HepG2 (cell line): ENCODE results near the gene ALDH3B1. TPM values are rescaled to one million over a fixed set of nuclear protein-coding genes. Genes with fewer than 3 reads are reported as not detected.

ENCODE experiments used
- ATAC-seq: fragments of 200-7000 bp; cut with Tn5 transposase; 3 replicates; pipeline ENCODE4 v1.9.1; 2020; ENCODE audit warnings: mild to moderate bottlenecking, moderate library complexity
- BruUV-seq: library from RNA; stranded (reverse); fragments of 400-500 nt; replicated peaks from 2 replicates; lab custom pipeline; 2021; lab: Mats Ljungman, UMichigan
- CTCF ChIA-PET: fragments of 300-600 bp; formaldehyde crosslinking; extraction: SDS; loops from one replicate; lab custom pipeline; 2021; ENCODE audit warnings: low total read pairs, inconsistent platforms, low intra/inter-chr PET ratio; lab: Yijun Ruan, JAX
- POLR2A ChIA-PET: fragments of 350-600 bp; sonication (Branson Sonifier 250); formaldehyde crosslinking; loops from one replicate; lab custom pipeline; 2020; ENCODE audit warnings: antibody characterized with exemption, inconsistent platforms; lab: Yijun Ruan, JAX
- DNase-seq: peaks from one replicate; pipeline ENCODE4 v3.0.0-alpha.2; 2015; ENCODE audit warnings: low spot score
- FAIRE-seq: peaks from 3 replicates; lab custom pipeline; 2011; peaks lifted over from hg19 to GRCh38; lab: Jason Lieb, UNC
- H2AFZ ChIP-seq: one replicate; pipeline ENCODE4 v1.6.1; 2011; ENCODE audit warnings: low read length, inconsistent platforms
- H3K27ac ChIP-seq: fragments of 300-600 bp; 3 replicates; pipeline ENCODE4 v1.8.0; 2011; ENCODE audit warnings: mixed run types, mild to moderate bottlenecking, mixed read lengths, low read length, inconsistent platforms; ENCODE audit not compliant: insufficient read depth; ENCODE audit errors: extremely low read length
- H3K27me3 ChIP-seq, 2 experiments: fragments of 200-600 bp in 1 of 2; 2 replicates in 1 of 2; 3 replicates in 1 of 2; pipeline versions ENCODE4 v1.6.0 to v1.8.0; 2011; ENCODE audit warnings: low read length in 2 of 2, mild to moderate bottlenecking in 2 of 2, moderate library complexity in 2 of 2, inconsistent platforms in 1 of 2; ENCODE audit not compliant: insufficient read depth in 2 of 2, control insufficient read depth in 1 of 2
- H3K36me3 ChIP-seq, 2 experiments: fragments of 200-600 bp in 1 of 2; replicated peaks in 1 of 2; 2 replicates in 1 of 2; 3 replicates in 1 of 2; pipeline versions ENCODE4 v1.5.1 to v1.8.0; 2011; ENCODE audit warnings: low read length in 2 of 2, inconsistent platforms in 1 of 2; ENCODE audit not compliant: insufficient read depth in 2 of 2, control insufficient read depth in 1 of 2
- H3K4me1 ChIP-seq: 2 replicates; pipeline ENCODE4 v1.5.1; 2012; ENCODE audit warnings: low read length, inconsistent platforms; ENCODE audit not compliant: insufficient read depth
- H3K4me2 ChIP-seq: 2 replicates; pipeline ENCODE4 v1.6.0; 2011; ENCODE audit warnings: low read depth, low read length, inconsistent platforms
- H3K4me3 ChIP-seq, 3 experiments: fragments of 200-600 bp in 1 of 3; sonication (generic), shearing (Covaris generic) in 1 of 3; replicated peaks in 1 of 3; 2 replicates each; pipeline ENCODE4 v1.5.1; 2011 to 2016; ENCODE audit warnings: low read length in 3 of 3, inconsistent platforms in 2 of 3, low read depth in 2 of 3, mild to moderate bottlenecking in 2 of 3, control low read depth in 1 of 3, mixed read lengths in 1 of 3; ENCODE audit not compliant: insufficient read depth in 1 of 3
- H3K79me2 ChIP-seq: one replicate; pipeline ENCODE4 v1.6.1; 2011; ENCODE audit warnings: low read length, inconsistent platforms; ENCODE audit not compliant: insufficient read depth
- H3K9ac ChIP-seq: 2 replicates; pipeline ENCODE4 v1.6.0; 2011; ENCODE audit warnings: mild to moderate bottlenecking, low read depth, low read length, inconsistent platforms; ENCODE audit not compliant: insufficient read depth
- H3K9me3 ChIP-seq: 2 replicates; pipeline ENCODE4 v1.5.1; 2012; ENCODE audit warnings: mild to moderate bottlenecking, low read length
- H4K20me1 ChIP-seq: 2 replicates; pipeline ENCODE4 v1.6.0; 2011; ENCODE audit warnings: inconsistent platforms, mild to moderate bottlenecking, low read length, moderate library complexity; ENCODE audit not compliant: insufficient read depth
- E2F1 ChIP-seq: sonication (generic); formaldehyde crosslinking; IDR thresholded peaks from 2 replicates; pipeline ENCODE4 v1.5.0; 2020; ENCODE audit warnings: missing genetic modification reagents
- POLR2AphosphoS5 ChIP-seq: IDR thresholded peaks from 2 replicates; pipeline ENCODE4 v1.6.1; 2012; ENCODE audit warnings: low read depth, low read length
- POLR2G ChIP-seq: fragments of 200-400 bp; formaldehyde crosslinking; IDR thresholded peaks from 2 replicates; pipeline ENCODE4 v1.6.1; 2018; ENCODE audit warnings: mild to moderate bottlenecking, low read depth, low read length, moderate library complexity
- RBM22 ChIP-seq: fragments of 200-400 bp; formaldehyde crosslinking; optimal IDR thresholded peaks from 2 replicates; pipeline ENCODE3; 2017; ENCODE audit warnings: mild to moderate bottlenecking, low read length, moderate library complexity
- REL ChIP-seq: sonication (generic); formaldehyde crosslinking; conservative IDR thresholded peaks from 2 replicates; pipeline ENCODE4 v1.8.0; 2022; ENCODE audit warnings: mild to moderate bottlenecking, missing genetic modification reagents, moderate library complexity
- REXO4 ChIP-seq: sonication (generic); formaldehyde crosslinking; IDR thresholded peaks from 2 replicates; pipeline ENCODE4 v1.8.0; 2022; ENCODE audit warnings: missing genetic modification reagents, mild to moderate bottlenecking, borderline replicate concordance
- ZBTB14 ChIP-seq: sonication (generic); formaldehyde crosslinking; IDR thresholded peaks from 2 replicates; pipeline ENCODE4 v1.4.0; 2020; ENCODE audit warnings: missing genetic modification reagents
- ZNF121 ChIP-seq: sonication (generic); formaldehyde crosslinking; IDR thresholded peaks from 2 replicates; pipeline ENCODE4 v1.5.0; 2020; ENCODE audit warnings: mild to moderate bottlenecking, missing genetic modification reagents
- ZNF605 ChIP-seq: sonication (generic); formaldehyde crosslinking; IDR thresholded peaks from 2 replicates; pipeline ENCODE4 v1.8.0; 2022; ENCODE audit warnings: mild to moderate bottlenecking, missing genetic modification reagents
- WGBS: methylation state at CpG from one replicate; pipeline ENCODE4 v1.1.6; 2017; ENCODE audit warnings: low lambda C conversion rate; 5-methylcytosine and 5-hydroxymethylcytosine counted together
- in situ Hi-C: cut with HindIII; loops from 2 replicates; pipeline ENCODE4 v1.10.0; 2017; ENCODE audit warnings: low pct_unique_long_range_greater_than_20kb; ENCODE audit not compliant: extremely low pct_ligation_motif_present
- intact Hi-C: fragments of 100-400 bp; cut with micrococcal nuclease; formaldehyde crosslinking; loops from one replicate; pipeline ENCODE4 v1.10.0; 2022; ENCODE audit not compliant: unreplicated experiment
- polyA plus RNA-seq, 8 experiments: library from polyadenylated mRNA; depleted of rRNA in 3 of 8; stranded (reverse) in 7 of 8; unstranded in 1 of 8; fragments of >200 nt; fragmentation: Illumina TruSeq in 4 of 8; extraction: Trizol in 4 of 8; gene quantifications; 2 replicates each; pipeline versions ENCODE4 v1.2.1 to v1.2.3, GENCODE V29; 2011 to 2016; ENCODE audit warnings: low read depth in 4 of 8, missing spikeins in 1 of 8, mixed read lengths in 1 of 8; ENCODE audit not compliant: insufficient read depth in 1 of 8
- total RNA-seq, 5 experiments: library from RNA; depleted of rRNA; stranded (reverse); fragments of >200 nt; fragmentation: Illumina TruSeq; extraction: Trizol; gene quantifications; 2 replicates each; pipeline ENCODE4 v1.2.3, GENCODE V29; 2016; ENCODE audit warnings: low read depth in 1 of 5

The ALDH3B1 gene
- total and polyA plus RNA-seq, 2 of the 13 experiments (the other 11 are each of a cell fraction or from before 2014, with no cell fraction given), result 4.0 to 6.7 TPM

GRCh38 chr11:68053981-68054812 lies 44.1 kb downstream of the ALDH3B1 start (continued):
- TF ChIP-seq E2F1 (CRISPR knock-in tag), result no peak
- TF ChIP-seq REL (CRISPR knock-in tag), result no peak
- TF ChIP-seq, all 625 proteins: peak for 10

DNA sequence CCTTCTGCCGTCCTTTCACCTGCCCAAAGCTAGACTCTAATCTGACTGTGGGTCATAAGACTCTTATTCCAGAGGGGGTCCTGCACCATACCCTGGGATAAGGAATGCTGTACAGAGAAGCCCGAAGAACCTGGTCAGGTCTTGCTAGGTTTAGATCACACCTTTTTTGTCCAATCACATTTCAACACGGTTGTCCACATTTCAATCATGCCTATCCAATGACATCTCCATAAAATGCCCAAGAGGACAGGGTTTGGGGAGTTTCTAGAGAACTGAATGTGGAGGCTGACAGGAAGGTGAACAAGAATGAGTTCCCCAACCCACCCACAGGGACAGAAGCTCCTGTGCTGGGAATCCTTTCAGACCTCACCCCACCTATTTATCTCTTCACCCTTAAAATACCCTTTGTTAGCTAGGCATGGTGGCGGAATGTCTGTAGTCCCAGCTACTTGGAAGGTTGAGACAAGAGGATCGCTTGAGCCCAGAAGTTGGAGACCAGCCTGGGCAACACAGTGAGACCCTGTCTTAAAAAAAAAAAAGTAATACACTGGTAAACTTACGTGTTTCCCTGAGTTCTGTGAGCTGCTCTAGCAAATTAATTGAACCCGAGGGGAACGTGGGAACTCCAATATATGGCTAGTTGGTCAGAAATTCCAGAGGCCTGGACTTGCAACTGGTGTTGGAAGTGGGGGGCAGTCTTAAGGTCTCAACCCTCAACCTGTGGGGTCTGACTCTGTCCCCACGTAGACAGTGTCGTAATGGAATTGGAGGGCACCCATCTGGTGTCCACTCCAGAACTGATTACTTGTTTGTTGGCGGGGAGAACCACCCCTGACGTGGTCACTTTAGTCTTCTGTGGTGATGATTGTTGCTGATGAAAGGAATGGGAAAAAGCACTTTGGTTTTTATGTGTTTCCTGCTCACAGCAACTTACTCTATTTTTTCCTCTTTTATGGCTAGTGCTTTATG lies 46.5 kb downstream of the ALDH3B1 start:
- WGBS, result 95% methylated on average over 11 of the region's 12 CpGs
- Histone ChIP-seq H2AFZ (no peak overlapping the region), H3K27me3 (no peaks in the 10 kb centered on the region), H3K9ac (no peak overlapping the region), H3K79me2 (no peaks in the 10 kb centered on the region), H3K9me3 (no peaks in the 10 kb centered on the region), H3K27ac (no peak overlapping the region), H4K20me1 (peaks cover under 1% of the 10 kb centered on the region; the same call in 1 of the 2 replicates), H3K4me1 (no peaks in the 10 kb centered on the region), H3K4me3 (no peak overlapping the region), H3K4me2 (no peak overlapping the region), H3K36me3 (peaks cover 15 to 41% of the 10 kb centered on the region in 2 experiments)
- TF ChIP-seq ZNF121 (peak; percentile 65; the same call in 1 of the 2 replicates), POLR2AphosphoS5 (peak; percentile 18), RBM22 (peak; percentile 73), ZBTB14 (no peak), ZNF605 (CRISPR knock-in tag) (0 out of 2 replicates have a peak, but pooled peaks have one; percentile 19), POLR2G (peak; percentile 41; the same call in 1 of the 2 replicates), REXO4 (no peak)
- intact Hi-C loops, result no loop called here
- ChIA-PET CTCF (no interaction called here), POLR2A (no interaction called here)
- in situ Hi-C loops, result no loop called here
- no TSS peak for BruUV-seq
- no peak for ATAC-seq
- peak; percentile 27 for DNase-seq
- no peak for FAIRE-seq
